Skeletal muscle satellite cell (primary cell): ENCODE results near the gene ACCSL.

Experiments used
- H3K27me3 ChIP-seq: 2 replicates; pipeline ENCODE4 v1.7.0; 2013; ENCODE audit warnings: low read length; ENCODE audit not compliant: control insufficient read depth, insufficient read depth
- H3K36me3 ChIP-seq: 2 replicates; pipeline ENCODE4 v1.7.0; 2013; ENCODE audit warnings: mild to moderate bottlenecking, control low read depth, low read length; ENCODE audit not compliant: insufficient read depth
- H3K4me1 ChIP-seq: 2 replicates; pipeline ENCODE4 v1.7.0; 2013; ENCODE audit warnings: low read length; ENCODE audit not compliant: control insufficient read depth, insufficient read depth
- H3K4me2 ChIP-seq: 2 replicates; pipeline ENCODE4 v1.7.0; 2013; ENCODE audit warnings: mild to moderate bottlenecking, low read length
- H3K4me3 ChIP-seq: 2 replicates; pipeline ENCODE4 v1.7.0; 2013; ENCODE audit warnings: low read length
- H3K9ac ChIP-seq: 2 replicates; pipeline ENCODE4 v1.7.0; 2013; ENCODE audit warnings: mild to moderate bottlenecking, low read depth, low read length, moderate library complexity
- H3K9me3 ChIP-seq: replicated peaks from 2 replicates; pipeline ENCODE4 v1.7.0; 2013; ENCODE audit warnings: mild to moderate bottlenecking, control low read depth, low read length

The ACCSL gene

DNA sequence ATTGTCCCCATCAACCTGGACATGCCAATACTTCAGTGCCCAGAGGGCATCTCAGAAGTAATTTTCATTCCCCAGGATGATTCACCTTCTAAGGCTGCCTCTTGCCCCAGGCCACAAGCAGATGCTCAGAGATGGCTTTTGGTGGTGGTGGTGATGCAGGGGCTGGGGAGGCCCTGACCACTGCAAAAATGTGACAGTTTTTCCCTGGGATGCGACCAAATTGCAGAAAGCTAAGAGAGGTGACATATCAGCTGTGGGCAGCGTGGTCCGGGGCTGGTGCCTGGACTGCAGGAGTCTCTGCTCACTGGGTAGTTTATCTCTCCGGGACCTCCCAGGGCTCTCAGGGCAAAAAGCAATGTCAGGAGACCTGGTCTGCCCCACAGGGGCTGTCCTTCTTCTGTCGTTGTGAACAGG, 39.7 kb upstream of the ACCSL start:
- H3K36me3 ChIP-seq, result no peaks in the 10 kb centered on the region
- peaks cover 23% of the 10 kb centered on the region for H3K27me3 ChIP-seq
- H3K4me2 ChIP-seq, result no peak overlapping the region
- H3K4me1 ChIP-seq, result peaks cover 13% of the 10 kb centered on the region
- H3K9ac ChIP-seq, result no peak overlapping the region
- no peak overlapping the region for H3K4me3 ChIP-seq
- no peaks in the 10 kb centered on the region for H3K9me3 ChIP-seq

DNA sequence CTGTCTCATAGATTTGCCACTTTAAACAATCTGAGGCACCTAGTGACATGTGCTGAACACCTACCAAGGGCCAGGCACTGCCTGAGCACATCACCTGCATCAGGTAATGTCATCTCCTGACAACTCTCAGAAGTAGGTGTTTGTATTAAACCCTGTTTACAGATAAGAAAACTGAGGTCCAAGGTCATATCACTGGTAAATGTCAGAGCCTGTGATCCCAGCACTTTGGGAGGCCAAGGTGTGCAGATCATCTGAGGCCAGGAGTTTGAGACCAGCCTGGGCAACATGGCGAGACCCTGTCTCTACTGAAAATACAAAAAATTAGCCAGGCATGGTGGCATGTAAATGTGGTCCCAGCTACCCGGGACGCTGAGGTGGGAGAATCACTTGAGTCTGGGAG, 39.1 kb upstream of the ACCSL start:
- no peak overlapping the region for H3K4me3 ChIP-seq
- H3K9ac ChIP-seq, result no peak overlapping the region
- H3K4me1 ChIP-seq, result peaks cover 13% of the 10 kb centered on the region

DNA sequence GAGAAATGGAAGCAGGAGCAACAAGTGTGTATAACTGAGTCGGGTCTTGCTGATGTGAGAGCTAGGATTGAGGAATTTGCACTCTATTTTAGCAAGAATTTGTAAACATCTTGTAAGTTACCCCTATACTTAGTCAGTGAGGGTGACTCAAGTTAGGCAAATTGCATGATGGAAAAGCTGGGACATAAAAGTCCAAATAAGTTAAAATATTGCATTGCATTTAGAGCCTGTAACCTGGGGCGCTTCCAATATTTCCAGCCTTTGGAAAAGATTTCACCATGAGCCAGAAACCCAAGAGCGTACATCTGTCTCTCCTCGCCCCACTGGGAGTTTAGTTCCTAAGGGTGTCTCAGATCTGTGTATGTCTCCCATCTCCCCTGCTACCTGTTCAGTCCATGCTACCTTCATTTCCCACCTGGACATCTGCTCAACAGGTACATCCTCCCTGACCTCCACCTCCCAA, 37.0 kb upstream of the ACCSL start:
- Histone ChIP-seq H3K9ac (no peak overlapping the region), H3K4me3 (no peak overlapping the region), H3K4me2 (no peak overlapping the region), H3K9me3 (no peaks in the 10 kb centered on the region), H3K4me1 (peaks cover 23% of the 10 kb centered on the region), H3K36me3 (no peaks in the 10 kb centered on the region), H3K27me3 (peaks cover 9% of the 10 kb centered on the region)

More for the DNA sequence above, 39.1 kb upstream of the ACCSL start:
- Histone ChIP-seq H3K4me2 (no peak overlapping the region), H3K36me3 (no peaks in the 10 kb centered on the region), H3K27me3 (peaks cover 21% of the 10 kb centered on the region), H3K9me3 (no peaks in the 10 kb centered on the region)

DNA sequence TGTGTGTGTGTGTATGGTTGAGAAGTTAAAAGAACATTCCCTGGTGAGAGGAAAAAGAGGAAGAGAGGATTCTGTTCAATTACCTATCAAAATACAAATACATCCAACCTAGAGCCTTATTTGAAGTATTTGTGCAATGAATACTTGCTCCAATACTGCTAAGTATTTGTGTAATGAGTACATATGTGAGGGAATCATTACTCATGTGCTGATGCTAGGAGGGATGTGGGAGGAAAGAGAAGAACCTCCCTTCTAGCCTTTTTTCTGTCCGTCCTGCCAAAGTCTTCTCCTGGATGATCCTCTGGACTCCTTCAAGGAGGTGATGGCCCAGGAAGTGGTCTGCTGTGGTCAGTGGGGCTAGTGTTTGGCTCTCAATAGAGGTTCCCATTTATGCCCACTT, 36.0 kb upstream of the ACCSL start:
- Histone ChIP-seq H3K4me2 (peak overlapping the region; percentile 43), H3K36me3 (no peaks in the 10 kb centered on the region), H3K27me3 (peaks cover 6% of the 10 kb centered on the region), H3K9ac (no peak overlapping the region), H3K4me1 (peaks cover 33% of the 10 kb centered on the region), H3K9me3 (no peaks in the 10 kb centered on the region), H3K4me3 (no peak overlapping the region)

DNA sequence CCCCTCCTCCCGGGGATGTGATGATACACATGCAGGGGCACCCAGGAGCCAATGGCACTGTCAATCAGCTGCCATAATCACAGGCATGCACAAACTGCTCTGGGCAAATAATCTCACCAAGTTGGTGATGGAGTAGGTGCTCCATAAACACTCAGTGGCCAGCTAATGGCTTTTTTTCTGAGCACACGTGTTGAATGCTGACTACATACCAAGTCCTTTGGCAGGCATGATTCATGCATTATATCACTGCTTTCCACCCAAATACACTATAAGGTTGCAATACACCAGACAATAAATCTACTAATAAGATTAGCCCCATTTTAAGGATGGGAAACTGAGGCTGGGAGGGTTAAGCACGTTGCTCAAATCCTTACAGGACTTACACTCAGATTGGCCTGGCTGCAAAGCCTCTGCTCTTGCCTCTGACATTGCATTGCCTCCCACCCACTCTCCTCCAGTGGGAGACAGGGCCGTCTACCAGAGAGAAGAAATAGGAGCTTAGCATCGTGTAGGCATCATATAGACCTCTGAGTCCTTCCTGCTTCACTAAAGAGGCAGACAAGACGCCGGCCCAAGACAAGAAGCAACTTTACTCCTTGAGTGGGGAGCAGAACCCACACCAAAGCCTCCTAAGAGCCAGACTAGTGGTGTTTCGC, 32.7 kb upstream of the ACCSL start:
- H3K4me1 ChIP-seq, result peaks cover 36% of the 10 kb centered on the region
- peaks cover 26% of the 10 kb centered on the region for H3K27me3 ChIP-seq
- no peaks in the 10 kb centered on the region for H3K36me3 ChIP-seq
- H3K9me3 ChIP-seq, result no peaks in the 10 kb centered on the region
- no peak overlapping the region for H3K4me2 ChIP-seq
- H3K9ac ChIP-seq, result no peak overlapping the region
- no peak overlapping the region for H3K4me3 ChIP-seq

DNA sequence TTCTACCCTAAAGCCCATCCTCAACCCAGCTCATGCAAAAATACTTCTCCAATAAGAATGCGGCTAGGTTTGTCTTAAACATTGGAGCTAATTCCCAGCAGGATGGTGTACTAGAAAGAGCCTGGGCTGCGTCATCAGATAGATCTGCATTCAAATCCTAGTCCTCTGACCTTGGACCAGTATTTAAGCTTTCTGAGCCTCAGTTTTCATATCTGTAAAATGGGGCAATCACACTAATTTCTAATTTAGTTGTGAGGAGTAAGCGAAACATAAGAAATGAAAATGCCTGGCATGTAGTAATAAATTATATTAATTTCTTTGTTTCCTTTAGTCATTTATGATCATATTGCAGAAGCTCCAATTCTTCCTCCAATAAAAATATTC, 32.2 kb upstream of the ACCSL start:
- Histone ChIP-seq H3K4me2 (peak overlapping the region; percentile 57), H3K27me3 (peaks cover 29% of the 10 kb centered on the region), H3K4me3 (no peak overlapping the region), H3K9ac (no peak overlapping the region), H3K9me3 (no peaks in the 10 kb centered on the region), H3K4me1 (peaks cover 36% of the 10 kb centered on the region), H3K36me3 (no peaks in the 10 kb centered on the region)

DNA sequence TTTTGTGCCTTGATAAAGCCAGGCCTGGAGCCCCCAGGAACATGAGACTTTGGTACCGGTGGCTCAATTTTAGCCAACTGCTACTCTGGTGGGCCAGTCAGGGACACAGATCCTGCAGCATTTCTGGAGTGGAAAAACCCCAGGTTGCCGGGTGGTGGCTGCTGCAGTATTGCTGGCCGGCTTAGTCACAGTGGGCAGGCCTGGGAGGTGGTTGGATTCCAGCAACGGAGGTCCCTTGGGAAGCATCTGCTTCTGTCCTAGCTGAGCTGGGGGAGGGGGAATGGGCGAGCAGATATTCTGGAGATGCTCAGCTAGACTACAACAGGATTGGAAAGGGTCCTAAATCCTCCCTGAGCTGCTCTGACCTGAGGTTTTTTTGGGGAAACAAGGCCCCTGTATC, 31.6 kb upstream of the ACCSL start:
- no peaks in the 10 kb centered on the region for H3K9me3 ChIP-seq
- H3K4me2 ChIP-seq, result peak overlapping the region; percentile 57
- no peak overlapping the region for H3K9ac ChIP-seq
- no peaks in the 10 kb centered on the region for H3K36me3 ChIP-seq
- peaks cover 33% of the 10 kb centered on the region for H3K4me1 ChIP-seq
- peaks cover 29% of the 10 kb centered on the region for H3K27me3 ChIP-seq
- H3K4me3 ChIP-seq, result no peak overlapping the region

DNA sequence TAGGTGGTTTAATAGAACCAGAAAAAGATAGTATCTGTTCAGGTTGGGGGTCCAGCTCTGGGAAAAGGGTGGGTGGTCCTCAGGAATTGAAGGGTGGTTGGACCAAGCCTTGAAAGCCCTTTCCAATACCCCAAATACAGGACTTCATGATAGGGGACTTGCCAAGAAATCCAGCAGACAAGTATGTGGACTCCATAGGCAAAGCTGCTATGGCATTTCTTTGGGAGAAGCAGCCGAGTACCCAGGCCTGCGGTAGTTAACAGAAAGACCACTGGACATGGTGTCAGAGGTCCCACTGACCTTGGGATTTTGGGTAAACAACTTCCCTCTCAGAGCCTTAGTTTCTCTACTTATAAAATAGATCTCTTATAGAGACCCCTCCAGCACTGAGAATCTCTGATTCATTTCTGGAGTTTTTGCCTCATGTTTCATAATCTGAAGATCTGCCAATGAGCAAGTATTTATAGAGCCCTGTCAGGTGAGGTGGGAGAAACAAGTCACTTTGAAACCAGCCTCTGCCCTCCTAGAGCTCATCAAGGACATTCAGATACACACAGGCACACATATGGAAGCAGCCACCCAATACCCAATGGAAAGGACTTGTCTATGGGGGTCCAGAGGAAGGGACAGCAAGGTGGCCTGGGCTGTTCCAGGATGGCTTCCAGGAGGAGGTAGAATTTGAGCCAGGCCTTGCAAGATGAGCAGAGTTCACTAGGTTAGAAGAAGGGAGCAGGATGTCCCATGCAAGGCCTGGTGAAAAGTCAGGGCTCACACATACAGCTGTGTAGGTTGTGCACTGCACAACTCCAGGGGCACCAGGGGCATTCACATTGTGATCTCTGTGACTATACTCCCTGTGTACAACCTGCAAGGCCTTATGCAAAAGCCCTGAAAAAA, 31.0 kb upstream of the ACCSL start:
- H3K27me3 ChIP-seq, result peaks cover 29% of the 10 kb centered on the region
- no peaks in the 10 kb centered on the region for H3K9me3 ChIP-seq
- no peak overlapping the region for H3K9ac ChIP-seq
- H3K36me3 ChIP-seq, result no peaks in the 10 kb centered on the region
- peaks cover 26% of the 10 kb centered on the region for H3K4me1 ChIP-seq
- H3K4me3 ChIP-seq, result no peak overlapping the region
- peak overlapping the region; percentile 57 for H3K4me2 ChIP-seq

DNA sequence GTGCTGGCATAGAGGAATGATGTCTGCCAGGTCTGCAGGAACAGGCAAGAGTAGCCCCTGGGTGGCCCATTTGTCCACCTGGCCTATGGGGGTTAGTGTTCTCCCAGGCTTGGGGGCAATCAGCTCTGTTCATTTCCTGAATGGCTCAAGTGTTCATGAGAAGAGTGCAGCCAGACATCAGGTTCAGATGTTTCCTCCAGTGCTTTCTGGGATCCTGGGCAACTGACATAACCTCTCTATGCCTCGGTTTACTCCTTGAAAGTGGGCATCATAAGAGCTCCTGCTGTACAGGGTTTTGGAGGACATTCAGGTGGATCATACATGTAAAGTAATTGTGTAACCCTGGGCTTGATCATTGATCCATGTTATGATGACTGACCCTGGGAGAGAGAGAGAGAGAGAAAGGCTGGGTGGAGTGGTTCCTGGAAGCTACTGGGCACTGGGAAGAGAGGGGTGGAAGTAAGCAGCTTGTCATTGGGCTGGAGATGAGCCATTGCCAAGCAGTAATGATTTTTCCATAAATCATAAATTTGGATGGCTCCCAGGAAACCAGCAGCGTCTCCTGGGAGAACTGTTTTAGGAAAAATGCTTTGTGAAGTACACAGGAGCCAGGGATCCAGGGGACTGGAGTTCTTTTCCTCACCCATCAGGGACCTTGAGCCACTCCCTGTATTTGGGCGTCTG, 30.2 kb upstream of the ACCSL start:
- no peaks in the 10 kb centered on the region for H3K36me3 ChIP-seq

DNA sequence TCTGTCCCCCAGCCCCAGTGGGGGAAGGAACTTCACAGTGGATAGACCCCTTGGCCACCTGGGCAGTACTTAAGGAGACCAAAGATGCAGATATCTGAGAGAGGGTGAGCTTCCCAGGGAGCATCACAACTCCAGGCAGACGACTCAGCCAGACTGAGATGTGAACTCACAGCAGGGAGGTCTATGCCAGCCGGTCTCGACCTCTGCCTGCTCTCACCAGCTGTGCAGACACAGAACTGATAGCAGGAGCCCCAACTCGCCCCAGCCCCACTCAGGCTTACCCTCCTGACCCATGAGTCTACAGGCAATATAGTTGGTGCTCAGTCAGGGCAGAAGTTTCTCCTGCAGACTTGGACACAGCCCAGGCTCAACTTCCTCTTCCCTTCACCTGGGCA, 29.7 kb upstream of the ACCSL start:
- H3K36me3 ChIP-seq, result no peaks in the 10 kb centered on the region
- H3K27me3 ChIP-seq, result peaks cover 29% of the 10 kb centered on the region
- no peak overlapping the region for H3K9ac ChIP-seq
- no peaks in the 10 kb centered on the region for H3K9me3 ChIP-seq
- no peak overlapping the region for H3K4me3 ChIP-seq
- H3K4me1 ChIP-seq, result peaks cover 23% of the 10 kb centered on the region
- no peak overlapping the region for H3K4me2 ChIP-seq

More for the DNA sequence above, 30.2 kb upstream of the ACCSL start:
- H3K27me3 ChIP-seq, result peaks cover 29% of the 10 kb centered on the region
- H3K4me1 ChIP-seq, result peaks cover 23% of the 10 kb centered on the region
- no peak overlapping the region for H3K4me2 ChIP-seq
- H3K4me3 ChIP-seq, result no peak overlapping the region
- H3K9me3 ChIP-seq, result no peaks in the 10 kb centered on the region
- no peak overlapping the region for H3K9ac ChIP-seq

DNA sequence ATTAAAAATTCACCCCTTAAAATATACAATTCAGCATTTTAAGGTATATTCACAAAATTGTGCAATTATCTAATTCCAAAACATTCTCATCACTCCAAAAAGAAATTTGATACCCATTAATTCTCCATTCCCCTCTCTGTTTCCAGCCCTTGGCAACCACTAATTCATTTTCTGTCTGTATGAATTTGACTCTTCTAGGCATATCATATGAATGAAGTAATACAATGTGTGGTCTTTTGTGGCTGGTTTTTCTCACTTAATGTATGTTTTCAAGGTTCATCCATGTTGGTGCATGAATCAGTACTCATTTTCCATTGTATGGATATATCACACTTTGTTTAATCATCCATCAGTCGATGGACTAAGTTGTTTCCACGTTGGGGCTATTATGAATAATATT, 29.0 kb upstream of the ACCSL start:
- Histone ChIP-seq H3K9ac (no peak overlapping the region), H3K27me3 (peaks cover 35% of the 10 kb centered on the region), H3K9me3 (no peaks in the 10 kb centered on the region), H3K4me1 (peaks cover 23% of the 10 kb centered on the region), H3K4me2 (no peak overlapping the region), H3K4me3 (no peak overlapping the region), H3K36me3 (no peaks in the 10 kb centered on the region)
